GM19467 (cell line): ENCODE results near the gene MTMR4.
"Not testable (repeated sequence)": the region's sequence is repeated elsewhere in the genome, so short reads cannot be mapped to it uniquely, and the experiment has no call there.

Experiments
- ATAC-seq: cut with Tn5 transposase; IDR thresholded peaks from one replicate; pipeline ENCODE4 v1.9.1; 2021; ENCODE audit warnings: mild to moderate bottlenecking, moderate library complexity; ENCODE audit not compliant: unreplicated experiment

Gene MTMR4

DNA sequence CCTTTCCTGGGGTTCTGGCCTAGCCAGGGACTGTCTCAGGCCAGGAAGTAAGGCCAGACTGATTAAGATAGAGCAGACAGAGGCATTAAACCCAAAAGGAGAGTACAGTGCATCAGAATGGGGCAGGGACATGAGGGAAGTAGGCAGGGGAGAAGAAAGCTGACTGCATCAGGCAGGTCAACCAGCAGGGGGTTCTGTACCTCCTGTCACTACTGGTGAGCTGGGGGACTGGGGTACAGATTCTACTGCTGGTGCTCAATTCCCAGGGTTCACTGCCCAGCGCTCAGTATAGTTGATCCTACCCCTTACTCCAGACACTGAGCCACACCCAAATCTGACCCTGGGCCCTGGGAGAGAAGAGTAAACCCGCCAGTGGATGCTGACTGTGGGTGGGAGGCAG is 12.9 kb upstream of the MTMR4 start:
- no peak for ATAC-seq

DNA sequence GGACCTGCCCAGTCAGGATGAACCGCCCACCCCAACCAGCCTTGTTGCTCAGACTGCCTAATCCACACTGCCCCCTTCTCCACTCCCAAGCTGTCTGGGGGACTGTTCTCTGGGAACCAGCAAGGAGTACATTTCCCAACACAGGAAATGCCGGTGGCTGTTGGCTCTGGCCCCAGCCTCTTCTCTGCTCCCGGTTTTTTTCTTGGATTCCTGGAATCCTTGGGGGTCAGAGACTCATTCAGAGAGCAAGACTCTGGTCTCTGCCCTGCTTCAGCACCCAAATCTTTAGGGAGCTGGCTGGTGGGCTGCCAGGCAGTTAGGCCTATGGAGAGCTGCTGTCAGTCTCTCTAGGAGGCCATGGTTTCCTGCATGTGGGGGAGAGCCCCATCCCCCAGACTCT is 10.8 kb upstream of the MTMR4 start:
- no peak for ATAC-seq

DNA sequence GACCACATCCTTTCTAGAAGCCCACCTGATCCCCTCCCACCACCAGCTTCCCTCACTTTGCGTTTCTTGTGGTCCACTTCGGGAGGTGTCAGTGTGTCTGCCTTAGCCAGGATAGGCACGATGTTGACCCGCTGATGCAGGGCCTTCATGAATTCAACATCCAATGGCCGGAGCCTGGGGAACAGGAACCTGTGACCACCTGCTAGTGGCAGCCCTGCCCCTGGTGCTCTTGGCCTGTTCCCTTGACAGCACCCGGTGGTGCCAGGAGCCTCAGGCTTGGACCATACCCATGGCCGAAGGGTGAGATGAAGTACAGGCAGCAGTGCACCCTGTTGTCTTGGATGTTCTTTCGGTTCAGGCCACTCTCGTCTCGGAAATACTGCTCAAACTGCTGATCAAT is 7.2 kb upstream of the MTMR4 start:
- ATAC-seq = no peak

DNA sequence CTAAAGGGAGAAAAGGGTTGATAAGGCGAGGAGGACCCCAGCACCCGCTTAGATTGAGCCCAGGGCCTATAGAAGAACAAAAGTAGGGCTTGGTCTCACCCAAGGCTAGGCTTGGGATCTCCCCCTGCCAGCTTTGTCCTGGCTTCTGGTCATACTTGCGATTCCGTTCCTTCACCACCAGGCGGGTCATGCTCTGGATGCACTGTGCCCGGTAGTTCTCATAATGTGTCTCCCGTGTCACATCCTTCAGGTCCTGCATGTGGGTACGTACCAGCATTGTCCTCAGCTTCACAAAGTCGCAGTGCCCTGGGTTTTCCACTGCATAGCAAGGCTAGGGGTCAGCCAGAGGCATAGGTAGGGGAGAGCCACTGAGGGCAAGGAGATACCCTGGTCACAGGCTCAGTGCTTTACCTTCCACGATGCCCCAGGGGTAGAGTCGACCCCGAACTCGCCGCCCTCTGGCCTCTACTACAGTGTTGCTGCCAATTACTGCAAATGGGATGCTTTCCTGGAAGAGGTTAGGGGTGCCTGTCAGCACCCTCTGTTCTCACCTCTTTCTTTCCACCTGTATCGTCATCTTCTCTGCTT is 6.5 kb upstream of the MTMR4 start:
- ATAC-seq = no peak

DNA sequence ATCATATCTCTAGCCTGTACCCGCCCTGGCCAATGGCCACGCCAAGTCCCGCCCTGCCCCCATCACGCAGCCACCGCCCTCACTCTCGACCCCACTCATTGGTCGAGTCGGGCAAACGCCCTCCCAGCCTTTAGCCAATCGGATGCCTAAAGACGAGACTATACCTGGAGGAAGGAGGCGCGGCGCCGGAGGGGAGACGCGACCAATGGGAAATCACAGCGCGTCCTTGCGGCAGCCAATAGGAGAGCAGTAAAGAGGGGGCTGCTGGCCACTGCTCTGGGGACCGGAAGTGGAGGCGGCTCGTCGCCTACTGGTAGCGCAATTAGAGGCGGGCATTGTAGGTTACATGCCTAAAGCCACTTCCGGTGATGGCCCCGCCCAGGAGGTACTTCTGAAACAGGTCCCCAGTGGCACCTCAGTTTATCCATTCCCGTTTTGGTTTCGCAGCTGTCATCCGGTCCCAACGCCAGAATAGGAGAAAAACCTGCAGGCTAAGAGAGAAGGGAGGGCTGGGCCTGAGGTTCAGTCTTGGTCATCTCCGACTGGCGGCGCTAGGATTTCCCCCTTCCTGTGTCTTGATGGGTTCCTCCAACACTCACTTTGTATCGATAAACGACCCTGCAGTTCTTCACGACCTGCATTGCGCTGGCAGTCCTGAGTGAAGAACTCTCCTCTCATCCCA is 3.6 kb upstream of the MTMR4 start:
- ATAC-seq = peak; percentile 82

DNA sequence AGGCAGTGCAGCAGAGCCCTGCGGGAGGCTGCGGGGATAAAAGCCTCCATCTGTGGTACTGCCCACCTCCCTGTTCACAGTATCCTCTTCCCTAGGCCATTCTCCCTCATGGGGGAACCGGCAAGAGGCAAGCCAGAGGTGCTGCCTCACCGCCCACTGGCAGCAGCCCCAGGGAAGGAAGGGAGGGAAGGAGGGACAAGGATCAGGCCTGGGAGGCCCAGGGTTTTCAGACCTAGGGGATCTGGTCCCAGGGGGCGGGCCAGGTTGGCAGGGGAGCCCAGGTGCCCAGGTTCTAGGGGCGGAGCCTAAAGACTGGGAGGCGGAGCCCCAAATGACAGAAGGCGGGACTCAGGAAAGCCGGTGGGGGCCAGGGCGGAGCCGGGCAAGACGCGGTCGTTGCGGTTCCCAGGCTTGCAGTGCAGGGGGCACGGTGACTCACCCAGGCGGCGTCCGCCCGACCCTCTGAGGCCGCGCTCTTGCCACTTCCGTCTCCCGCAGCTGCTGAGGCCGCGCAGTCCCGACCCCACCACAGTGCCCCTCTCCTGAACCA is 3.0 kb upstream of the MTMR4 start:
- no peak for ATAC-seq

DNA sequence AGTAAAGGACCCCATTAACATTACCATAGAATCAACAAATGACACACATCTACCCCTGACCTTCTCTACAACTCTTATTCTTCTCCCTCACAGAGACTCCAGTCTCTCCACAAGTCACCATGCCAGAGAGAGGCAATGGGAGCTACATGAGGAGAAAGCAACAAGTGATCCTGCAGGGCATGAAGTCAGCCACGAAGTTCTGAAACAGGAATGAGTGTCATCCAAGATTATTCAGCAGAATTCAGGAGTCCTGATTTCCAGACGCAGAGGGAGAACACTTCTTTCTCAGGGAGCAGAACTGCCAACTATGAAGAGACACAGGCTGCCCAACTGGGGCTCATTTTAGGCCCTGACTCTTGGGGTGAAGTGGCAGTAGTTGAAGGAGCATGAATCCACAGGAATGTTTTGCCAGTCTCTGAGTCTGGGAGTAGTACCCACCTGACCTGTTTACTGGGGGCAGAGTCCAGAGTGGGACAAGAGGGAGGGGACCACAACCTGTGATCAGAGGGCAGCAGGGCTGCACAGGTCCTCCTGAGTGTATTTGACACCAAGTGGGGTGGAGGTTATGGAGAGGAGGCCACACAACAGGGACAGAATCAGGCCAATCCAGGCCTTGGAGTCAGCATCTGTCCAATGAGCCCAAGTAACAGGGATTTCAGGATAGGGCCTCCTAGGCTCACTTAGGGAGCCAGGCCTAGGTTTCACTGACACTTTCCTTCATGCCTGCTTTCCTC is 2.4 kb upstream of the MTMR4 start:
- no peak for ATAC-seq

DNA sequence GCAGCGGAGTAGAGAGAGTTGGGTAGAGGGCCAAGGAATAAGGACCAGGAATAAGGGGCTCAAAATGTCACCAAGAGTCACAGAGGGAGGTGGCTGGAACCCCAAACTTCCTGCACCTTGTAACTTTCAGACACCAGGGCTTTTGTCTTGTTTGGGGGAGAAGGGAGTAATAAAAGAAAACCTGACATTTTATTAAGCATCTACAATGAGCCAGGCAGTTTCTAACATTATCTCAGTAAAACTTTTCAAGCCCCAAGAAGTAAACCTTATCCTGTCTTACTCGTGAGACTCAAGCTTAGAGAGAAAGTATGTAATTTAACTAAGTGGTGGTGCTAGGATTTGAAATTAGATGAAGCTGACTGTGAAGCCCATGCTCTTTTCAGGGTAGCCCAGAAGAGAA is 848 bp upstream of the MTMR4 start:
- ATAC-seq = no peak

DNA sequence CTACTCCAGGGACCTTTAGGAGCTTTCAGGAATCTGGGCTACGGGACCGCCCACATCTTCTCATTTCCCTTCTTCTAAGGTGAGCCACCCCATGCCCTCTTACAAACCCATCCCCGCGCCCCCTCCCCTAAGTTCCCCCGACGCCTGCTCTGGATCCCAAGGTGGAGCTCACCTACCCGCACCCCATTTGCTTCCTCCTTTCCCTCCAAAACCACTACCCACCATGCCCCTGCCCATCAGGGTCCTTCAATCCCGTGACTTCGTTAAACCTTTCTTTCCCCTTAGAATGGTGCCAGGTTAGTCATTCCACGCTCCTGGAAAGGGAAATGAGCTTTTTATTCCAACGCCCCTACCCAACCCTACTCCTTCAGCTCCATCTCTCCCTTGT is 326 bp upstream of the MTMR4 start:
- ATAC-seq = no peak

DNA sequence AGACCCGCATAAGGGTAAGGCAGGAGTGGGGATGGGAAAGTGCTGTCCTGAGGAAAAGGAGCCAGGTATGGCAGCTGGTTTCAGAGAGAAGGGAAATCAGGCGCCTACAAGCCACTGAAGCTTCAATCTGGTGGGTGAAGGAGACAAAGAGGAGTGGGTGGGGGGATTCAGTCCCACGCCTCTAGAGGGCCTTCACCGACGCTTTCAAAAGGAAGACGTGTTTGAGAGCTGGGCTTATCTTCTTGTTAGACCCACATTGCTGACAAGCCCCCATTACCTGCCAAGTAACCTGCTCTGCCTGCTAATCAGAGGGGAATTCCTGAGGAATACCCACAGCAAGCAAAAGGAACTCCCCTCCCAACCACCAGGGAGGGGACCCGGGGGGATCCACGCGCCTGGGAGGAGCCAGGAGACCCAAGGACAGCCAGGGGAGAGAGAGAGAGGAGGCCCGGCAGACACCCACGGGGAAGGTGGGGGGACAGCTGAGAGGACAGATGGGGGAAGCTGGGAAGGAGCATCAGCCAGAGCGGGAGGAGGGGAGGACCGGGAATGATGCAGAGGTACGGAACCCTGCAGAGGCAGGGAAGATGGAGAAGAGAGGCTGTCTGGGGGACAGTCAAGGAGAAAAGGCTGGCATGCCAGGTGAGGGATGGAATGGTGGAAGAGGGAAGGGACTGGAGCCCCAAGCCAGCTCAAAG is 1.0 kb downstream of the MTMR4 start:
- no peak for ATAC-seq

DNA sequence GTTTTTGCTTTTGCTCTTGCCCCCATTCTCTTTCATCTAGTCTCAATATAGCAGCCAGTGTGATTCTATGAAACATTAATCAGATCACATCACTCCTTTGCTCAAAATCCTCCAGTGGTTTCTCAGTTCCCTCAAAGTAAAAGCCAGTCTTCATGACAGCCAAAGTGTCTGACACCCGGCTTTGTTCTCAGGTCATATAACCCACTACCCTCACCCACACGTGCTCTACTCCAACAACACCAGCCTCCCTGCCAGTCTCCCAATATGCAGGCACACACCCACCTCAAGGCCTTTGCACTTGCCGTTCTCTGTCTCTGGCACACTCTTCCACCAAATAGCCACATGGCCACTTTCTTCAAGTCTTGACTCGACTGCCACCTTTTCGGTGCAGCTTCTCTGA is 4.4 kb downstream of the MTMR4 start:
- ATAC-seq = no peak

DNA sequence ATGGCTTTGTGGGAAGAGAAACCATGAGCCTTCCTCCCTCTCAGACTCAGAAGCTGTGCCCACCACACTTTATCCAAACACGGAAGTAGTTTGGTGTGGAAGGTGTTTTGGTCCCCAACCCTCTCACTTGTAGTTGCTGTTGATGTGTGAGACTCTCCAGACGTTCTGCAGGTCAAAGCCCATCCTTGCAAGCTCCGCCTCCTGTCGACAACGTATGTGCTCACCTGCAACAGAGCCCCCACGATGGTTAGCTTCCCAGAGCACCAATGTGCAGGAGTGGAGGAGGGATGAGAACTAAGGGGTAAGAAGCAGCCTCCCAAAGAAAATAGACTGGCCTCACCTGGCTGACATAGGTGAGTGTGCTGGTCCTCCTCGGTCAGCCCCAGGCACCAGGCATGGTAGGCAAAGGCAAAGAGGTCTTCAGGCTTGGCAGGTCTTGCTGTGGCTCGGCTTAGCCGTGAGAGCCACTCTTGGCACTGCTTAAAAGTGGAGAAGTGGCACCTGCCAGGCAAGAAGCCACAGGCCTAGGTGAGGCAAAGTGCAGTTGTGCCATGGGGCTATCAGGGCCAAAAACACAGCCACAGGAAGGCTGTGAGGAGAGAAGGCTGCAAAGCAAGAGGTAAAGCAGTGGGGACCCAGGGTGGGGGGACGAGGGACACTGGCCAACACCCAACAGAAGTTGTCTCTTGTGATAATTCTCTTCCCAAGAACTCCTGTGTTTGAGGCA is 5.9 kb downstream of the MTMR4 start:
- no peak for ATAC-seq

DNA sequence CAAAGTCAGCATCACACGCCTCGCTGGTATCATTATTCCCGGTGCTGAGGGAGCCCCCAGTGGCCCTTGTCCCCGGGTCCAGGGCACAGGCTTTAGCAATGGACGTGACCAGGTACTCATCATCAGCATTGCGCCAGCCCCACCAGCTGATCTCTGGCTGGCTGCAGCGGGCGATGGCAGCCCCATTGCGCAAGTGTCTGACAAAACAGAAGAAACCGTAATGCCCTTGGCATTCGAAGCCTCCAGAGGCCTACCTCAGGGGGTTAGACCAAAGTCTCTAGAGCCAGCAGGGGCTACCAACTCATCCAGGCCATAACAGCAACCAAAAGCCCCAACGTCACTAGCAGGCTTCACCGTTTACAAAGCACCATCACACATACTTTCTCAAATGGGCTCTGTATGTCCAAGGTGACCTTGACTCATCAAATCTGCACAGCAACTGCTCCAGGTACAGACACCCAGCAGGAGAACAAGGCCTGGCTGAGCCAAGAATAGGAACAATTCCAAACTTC is 7.3 kb downstream of the MTMR4 start:
- ATAC-seq = no peak

DNA sequence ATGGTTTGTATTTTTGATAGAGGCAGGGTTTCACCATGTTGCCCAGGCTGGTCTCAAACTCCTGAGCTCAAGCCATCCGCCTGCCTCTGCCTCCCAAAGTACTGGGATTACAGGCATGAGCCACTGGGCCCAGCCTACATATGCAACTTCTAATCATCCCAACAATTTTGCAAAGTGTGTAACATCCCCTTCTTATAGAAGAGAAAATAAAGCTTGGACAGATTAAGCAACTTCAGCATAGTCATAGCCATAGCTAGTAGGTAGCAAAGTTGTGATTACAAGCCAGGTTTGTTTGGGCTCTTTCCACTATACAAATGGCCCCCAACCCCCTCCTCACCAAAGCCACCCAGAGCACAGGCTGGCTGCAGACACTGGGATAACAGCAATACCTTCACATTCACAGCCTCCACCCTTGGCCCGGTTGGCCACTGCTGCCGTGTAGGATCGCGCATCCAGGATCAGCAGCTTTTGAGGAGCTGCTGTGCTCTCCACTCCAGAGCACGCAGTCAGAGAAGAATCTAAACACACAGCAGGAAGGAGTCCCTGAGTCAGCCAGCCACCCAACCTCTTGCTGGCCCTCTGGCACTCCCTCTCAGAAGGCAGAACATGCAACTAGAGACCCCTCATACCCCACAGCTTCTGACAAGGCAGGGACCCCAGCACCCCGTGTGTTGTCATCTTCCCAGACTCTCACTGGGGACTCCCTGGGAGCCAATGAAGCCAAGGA is 7.9 kb downstream of the MTMR4 start:
- no peak for ATAC-seq

DNA sequence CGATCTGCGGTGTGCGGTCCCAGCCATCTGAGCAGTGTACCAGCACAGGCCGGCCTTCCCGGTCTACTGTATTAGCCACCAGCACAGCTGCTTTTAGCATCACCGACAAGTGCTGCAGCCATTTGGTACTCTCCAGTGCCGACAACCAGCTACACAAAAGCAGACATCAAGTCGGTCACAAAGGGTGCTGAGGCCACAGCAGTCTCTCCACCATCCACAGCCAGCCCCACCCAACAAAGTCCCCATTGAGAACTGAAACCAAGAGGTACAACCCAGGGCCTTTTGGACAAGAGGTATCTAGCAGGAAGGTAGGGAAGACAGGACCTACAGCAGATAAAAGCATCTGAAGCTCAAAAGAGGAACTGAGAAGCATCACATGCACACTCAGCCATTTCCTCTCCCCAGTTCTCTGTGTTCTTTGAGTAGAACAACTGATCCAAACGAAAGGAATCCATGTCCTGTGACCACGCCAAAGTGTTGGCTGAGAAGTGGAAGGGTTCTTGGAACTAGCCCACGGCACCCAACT is 9.5 kb downstream of the MTMR4 start:
- peak; percentile 92 for ATAC-seq

DNA sequence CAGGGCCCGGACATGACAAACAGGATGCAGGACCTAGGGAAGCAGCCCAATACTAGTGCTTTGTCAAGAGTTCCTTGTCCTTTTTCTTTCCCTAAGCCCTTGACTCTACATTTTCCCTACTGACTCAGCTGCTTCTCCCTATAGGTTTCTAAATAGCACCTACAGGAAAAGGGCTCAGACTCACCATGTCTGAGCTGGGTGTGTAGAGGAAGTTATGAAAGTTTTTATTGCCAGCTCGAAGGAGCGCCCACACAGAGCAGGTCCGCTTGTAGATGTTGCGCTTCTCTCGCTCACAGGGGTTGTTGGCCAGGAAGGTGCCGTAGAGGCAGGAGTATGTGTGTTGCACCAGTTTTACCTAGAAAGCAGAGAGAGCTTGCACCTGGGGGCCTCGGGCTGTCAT is 10.6 kb downstream of the MTMR4 start:
- no peak for ATAC-seq

DNA sequence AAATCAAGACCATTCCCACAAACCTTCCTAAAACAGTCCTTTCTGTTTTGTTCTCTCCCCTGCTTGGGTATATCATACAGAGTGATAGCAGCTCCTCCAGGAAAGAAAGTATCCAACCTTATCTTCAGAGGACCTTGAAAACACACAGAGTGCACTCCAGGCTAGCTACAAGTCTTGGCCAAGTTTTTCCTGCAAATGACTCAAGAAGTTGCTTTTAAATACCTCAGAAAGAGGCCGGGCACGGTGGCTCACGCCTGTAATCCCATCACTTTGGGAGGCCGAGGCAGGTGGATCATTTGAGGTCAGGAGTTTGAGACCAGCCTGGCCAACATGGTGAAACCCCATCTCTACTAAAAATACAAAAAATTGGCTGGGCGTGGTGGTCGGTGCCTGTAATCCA is 11.3 kb downstream of the MTMR4 start:
- ATAC-seq = not testable (repeated sequence)

DNA sequence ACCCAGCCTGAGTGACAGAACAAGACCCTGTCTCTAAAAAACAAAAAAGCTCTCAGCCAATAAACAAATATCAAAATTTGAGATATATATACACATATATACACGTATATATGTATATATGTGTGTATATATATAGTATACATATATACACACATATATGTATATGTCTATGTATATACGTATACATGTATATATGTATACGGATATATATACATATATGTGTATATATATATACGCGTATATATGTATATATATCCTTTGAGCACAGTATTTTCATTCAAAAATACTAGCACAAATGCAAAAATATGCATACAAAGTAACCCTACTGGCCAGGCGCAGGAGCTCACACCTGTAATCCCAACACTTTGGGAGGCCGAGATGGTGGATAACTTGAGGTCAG is 13.0 kb downstream of the MTMR4 start:
- no peak for ATAC-seq

DNA sequence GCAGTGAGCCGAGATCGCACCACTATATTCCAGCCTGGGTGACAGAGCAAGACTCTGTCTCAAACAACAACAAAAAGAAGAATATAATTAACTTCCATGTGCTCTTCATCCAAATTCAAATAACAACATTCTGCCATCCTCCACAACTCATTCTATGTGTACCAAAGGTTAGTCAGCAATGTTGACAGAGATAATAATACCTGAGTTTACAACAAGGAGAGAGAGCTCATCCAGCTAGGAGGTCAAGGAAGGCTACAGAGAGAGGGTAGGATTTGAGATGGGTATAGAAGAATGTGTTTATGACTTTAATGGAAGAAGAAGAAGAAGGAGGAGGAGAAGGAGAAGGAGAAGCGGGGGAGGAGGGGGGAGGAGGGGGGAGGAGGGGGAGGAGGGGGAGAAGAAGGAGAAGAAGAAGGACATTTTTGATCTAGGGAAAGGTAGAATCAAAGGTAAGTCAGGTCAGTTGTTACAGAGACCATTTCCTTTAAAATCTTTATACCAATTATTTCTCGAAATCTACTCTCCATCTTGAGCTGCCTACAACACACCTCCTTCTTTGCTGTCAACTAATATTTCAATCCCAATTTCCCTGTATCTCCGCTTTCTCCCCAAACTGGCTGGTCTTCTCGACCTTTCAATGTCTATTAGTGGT is 16.1 kb downstream of the MTMR4 start:
- no peak for ATAC-seq
